SW480 (cell line): Measurements from ENCODE around the gene DLX2.
"Not testable (repeated sequence)": the region's sequence is repeated elsewhere in the genome, so short reads cannot be mapped to it uniquely, and the experiment has no call there.

Experiments
- DNase-seq: peaks from one replicate; pipeline ENCODE4 v3.0.0-alpha.2; 2016; ENCODE audit warnings: low spot score

DLX2 gene

DNA sequence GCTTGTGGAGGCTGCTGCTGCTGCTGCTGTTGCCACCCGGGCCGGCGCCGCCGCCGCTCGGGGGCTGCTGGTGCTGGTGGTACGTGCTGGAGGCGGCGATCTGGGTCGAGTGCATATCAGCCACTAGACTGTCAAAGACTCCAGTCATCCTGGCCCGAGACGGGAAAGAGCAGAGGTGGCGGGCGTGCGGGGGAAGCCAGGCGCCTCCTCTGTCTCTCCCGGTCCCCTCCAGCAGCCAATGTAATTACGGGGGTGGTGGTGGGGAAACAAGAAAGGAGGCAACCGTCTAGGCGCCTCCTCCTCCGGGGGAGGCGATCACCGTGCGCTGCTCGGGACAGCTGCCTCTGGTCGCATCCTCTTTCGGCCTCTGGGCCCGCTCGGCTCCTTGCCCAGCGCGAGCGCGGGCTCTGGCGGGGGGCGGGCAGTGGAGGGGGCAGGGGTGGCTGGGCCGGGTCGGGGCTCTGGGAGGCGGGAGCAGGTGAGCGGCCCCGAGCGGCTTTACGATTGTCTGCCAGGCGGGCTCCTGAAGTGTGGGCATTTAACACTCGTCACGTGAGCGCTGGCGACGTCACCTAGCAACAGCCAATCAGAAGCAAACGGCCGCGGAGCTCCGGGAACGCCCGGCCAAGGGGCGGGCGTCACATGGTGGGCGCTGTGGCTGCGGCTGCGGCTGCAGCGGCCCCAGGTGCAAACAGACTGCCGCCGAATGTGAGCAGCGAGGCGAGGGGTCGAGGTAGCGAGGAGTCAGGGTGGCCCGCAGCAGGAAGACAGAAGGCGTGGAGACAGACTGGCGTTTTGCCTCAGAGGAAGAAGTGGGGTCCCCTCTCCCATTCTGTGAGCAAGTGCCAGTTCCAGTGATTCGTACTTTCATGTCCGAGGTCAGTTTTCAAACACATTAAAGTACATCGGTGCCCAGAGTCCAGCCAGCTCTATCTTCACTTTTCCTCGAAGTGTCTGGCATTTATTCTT lies at the start of gene DLX2:
DLX2 (minus strand) TSS at position 510 of the 969 bp plus-strand sequence; CDS start at position 148, 362 bp downstream.
- DNase-seq, result peak; percentile 93

DNA sequence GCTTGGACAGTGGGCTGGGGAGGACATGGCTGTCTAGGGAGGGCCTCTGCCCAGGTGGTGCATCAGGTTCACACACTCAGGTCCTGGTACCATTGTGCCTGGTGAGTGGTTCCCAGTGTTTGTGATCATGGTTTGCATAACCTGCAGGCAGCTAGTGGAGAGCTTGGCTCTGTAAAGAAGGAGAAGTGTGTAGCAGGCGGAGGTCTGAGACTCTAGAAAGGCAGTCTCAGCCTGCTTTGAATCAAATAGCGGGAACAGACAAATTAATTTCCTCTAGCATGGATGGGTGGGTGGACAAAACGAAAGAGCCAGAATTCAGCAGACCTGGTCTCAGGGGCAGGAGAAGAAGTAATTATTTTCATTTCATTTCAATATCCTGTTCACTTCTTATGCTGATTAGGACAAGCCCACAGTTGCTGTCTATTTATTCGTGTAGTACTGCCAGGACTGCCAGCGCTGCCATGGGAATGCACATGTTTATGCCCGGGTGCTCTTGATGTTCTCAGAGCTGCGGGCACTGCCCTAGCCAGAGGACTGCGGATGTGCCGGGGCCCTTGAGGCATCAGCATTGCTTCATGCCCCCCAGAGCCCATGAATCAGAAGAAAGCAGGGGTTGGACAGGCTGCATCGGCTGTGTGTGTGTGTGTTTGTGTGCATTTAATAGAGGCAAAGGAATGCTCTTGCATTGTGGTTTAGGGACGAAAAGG lies 45.4 kb upstream of the DLX2 start:
- no peak for DNase-seq

- no peak for DNase-seq
These were observed 41.1 kb upstream of the DLX2 start for GRCh38 chr2:172143817-172144216.

- not testable (repeated sequence) for DNase-seq
These were observed 36.0 kb upstream of the DLX2 start for GRCh38 chr2:172138727-172139126.

- DNase-seq, result no peak
These were observed 35.2 kb upstream of the DLX2 start for GRCh38 chr2:172137943-172138342.

GRCh38 chr2:172137109-172137508 lies 34.4 kb upstream of the DLX2 start:
- DNase-seq, result no peak

GRCh38 chr2:172135446-172135845 lies 32.7 kb upstream of the DLX2 start:
- DNase-seq, result no peak

DNA sequence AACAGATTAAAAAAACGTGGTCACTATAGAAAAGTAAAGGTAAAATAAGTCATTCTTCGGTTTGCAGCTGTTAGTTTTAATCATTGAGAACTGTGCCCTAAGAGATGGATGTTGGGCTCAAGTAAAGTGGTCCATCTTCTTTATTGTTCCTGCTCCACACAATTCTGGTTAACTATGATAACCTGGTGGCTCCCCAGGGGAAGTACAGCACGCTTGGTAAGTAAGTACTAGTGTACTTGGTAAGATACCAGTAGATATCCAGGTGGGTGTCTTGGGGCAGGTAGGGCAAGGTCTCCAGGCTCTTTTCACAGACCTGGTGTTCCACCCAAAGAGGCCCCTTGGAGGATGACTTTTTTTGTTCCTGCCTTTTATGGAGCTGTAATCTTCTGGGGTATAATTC lies 31.6 kb upstream of the DLX2 start:
- DNase-seq, result no peak

GRCh38 chr2:172131713-172132555 lies 29.2 kb upstream of the DLX2 start:
- DNase-seq, result no peak

- no peak for DNase-seq
These were observed 26.7 kb upstream of the DLX2 start for GRCh38 chr2:172129404-172129803.

- no peak for DNase-seq
These were observed 25.8 kb upstream of the DLX2 start for GRCh38 chr2:172128484-172128883.

GRCh38 chr2:172120118-172120517 lies 17.4 kb upstream of the DLX2 start:
- DNase-seq, result no peak

- DNase-seq, result peak; percentile 50
These were observed 16.4 kb upstream of the DLX2 start for GRCh38 chr2:172119089-172119488.

DNA sequence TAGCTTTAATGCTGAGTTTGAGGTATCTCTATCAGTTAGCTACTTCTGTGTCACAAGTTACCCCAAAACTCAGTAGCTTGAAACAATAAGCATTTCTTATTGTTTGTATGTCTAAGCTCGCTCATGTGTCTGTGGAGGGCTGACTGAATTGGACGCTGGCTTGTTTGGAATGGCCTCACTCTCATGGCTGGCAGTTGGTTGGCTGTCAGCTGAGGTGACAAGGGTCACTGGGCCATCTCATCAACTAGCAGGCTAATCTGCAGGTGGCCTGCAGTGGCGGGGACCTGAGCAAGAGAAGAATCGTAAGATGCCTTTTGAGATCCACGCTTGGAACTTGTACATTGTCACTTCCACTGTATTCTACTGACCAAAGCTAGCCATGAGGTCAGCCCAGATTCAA lies 13.4 kb upstream of the DLX2 start:
- no peak for DNase-seq

DNA sequence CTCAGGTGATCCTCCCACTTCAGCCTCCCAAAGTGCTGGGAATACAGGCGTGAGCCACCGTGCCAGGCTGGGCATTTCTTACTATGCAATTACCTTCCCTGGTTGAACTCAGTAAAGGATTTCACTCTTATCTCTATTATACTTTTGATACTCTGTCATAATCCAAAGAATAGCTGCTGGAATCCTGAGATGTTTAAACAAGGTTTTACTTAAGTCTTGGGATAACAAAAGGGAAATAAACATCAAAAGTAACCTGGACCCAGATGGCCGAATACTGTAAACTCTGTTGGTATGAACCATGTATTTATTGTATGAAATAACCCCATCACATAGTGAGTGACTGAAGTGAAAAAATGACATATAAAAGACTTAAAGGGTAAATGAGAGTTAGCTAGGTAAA lies 11.9 kb upstream of the DLX2 start:
- no peak for DNase-seq

DNA sequence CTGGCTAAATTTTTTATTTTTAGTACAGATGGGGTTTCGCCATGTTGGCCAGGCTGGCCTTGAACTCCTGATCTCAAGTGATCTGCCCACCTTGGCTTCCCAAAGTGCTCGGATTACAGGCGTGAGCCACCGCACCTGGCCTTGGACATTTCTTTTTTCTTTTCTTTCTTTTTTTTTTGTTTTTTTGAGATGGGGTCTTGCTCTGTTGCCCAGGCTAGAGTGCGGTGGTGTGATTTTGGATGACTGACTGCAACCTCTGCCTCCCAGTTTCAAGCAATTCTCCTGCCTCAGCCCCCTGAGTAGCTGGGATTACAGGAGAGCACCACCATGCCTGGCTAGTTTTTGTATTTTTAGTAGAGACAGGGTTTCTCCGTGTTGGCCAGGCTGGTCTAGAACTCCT lies 11.5 kb upstream of the DLX2 start:
- DNase-seq, result not testable (repeated sequence)

DNA sequence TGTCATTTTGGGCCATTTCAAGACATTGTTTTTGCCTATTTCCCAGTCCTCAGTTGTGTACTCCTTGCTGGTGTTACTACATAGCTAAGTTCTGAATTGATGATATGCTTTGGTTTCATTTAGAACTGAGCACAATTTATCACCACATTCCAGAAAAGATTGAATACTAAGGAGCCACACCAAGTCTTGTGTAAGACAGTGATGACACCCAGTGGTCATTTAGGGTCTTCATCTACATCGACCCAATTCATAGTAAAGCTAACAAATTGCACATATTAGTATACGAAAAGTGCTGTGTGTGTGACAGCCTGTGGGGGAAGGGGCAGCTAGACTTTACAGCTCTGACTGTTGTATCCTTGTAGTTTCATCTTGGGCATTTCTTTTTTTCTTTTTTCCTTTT lies 10.9 kb upstream of the DLX2 start:
- peak; percentile 52 for DNase-seq

GRCh38 chr2:172109988-172110811 lies 7.5 kb upstream of the DLX2 start:
- no peak for DNase-seq

DNA sequence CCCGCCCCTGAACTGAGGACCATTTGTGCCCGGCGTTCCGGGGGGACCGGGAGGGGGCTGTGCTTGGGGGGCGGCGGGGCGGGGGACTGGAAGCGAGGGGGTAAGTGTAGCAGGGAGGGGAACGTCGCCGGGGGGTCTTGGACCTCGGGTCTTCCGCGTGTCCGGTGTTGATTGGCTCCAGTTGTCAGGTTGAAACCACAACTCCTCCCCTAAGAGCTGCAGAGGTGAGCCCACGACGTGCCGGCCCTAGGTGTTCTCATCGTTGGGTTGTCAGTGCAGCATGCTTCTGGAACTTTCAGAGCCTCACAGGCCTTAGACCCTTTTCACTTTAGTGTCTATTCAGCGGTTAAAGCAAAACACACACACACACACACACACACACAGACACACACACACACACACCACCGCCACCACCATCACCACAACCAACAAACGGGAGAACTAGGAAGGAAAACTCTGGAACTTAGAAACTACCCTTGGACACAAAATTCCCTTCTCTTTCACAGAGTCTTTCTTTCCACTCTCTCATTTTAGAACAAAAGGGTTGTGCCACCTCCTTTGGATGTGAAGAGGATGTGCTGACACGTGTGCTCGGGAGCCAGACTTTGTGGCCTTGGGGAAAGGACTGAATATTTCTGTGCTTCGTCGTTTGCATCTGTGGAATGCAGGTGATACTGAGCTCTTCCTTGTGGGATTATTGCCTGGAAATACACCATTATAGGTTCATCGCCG lies 6.7 kb upstream of the DLX2 start:
- DNase-seq, result no peak

GRCh38 chr2:172108587-172108930 lies 5.9 kb upstream of the DLX2 start:
- DNase-seq, result no peak
